Astrocyte of the cerebellum (primary cell): ENCODE data around the gene GNAQ.

Source experiments
- DNase-seq: peaks from one replicate; pipeline ENCODE4 v3.0.0-alpha.2; 2011; ENCODE audit warnings: low read depth
- H3K4me3 ChIP-seq: 2 replicates; pipeline ENCODE4 v1.5.1; 2011; ENCODE audit warnings: mild to moderate bottlenecking, low read depth, low read length, moderate library complexity
- in situ Hi-C: cut with HindIII; loops from 2 replicates; pipeline ENCODE4 v1.10.0; 2017; ENCODE audit warnings: low sequenced_read_pairs
- TF ChIP-seq, protein P1 (sequence below): IDR thresholded peaks from 2 replicates; pipeline ENCODE4 v1.5.1; 2012; ENCODE audit warnings: low read length, low read depth, moderate library complexity, mild to moderate bottlenecking; ENCODE audit errors: missing control alignments

GNAQ gene

DNA sequence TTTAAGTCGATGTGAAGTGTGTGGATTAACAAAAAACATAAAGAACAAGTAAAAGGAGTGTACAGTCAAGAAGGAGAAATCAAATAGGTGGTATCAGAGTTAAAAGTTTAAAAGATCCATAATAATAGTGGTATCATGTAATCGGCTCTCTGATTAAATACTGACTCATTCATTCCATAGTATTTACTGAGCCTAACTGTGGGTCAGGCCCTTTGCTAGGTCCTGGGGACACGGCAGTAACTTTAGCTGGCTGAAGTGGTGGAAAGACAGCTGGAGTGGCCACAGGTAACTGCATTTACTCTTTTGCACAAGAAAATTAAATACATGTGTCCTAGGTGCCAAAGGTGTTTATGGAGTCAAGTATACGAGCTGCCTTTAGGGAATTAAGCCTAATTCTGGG, 124.0 kb downstream of the GNAQ start:
- DNase-seq = no peak
- in situ Hi-C loops = loop anchor here (5.0 kb wide), 1 partner anchor 70 kb away; no protein-coding TSS in a partner anchor
- H3K4me3 ChIP-seq = no peak overlapping the region
- TF ChIP-seq, protein P1, sequence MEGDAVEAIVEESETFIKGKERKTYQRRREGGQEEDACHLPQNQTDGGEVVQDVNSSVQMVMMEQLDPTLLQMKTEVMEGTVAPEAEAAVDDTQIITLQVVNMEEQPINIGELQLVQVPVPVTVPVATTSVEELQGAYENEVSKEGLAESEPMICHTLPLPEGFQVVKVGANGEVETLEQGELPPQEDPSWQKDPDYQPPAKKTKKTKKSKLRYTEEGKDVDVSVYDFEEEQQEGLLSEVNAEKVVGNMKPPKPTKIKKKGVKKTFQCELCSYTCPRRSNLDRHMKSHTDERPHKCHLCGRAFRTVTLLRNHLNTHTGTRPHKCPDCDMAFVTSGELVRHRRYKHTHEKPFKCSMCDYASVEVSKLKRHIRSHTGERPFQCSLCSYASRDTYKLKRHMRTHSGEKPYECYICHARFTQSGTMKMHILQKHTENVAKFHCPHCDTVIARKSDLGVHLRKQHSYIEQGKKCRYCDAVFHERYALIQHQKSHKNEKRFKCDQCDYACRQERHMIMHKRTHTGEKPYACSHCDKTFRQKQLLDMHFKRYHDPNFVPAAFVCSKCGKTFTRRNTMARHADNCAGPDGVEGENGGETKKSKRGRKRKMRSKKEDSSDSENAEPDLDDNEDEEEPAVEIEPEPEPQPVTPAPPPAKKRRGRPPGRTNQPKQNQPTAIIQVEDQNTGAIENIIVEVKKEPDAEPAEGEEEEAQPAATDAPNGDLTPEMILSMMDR = no peak

GRCh38 chr9:77906991-77907390, 124.6 kb downstream of the GNAQ start:
- no peak overlapping the region for H3K4me3 ChIP-seq
- no peak for DNase-seq
- TF ChIP-seq, protein P1 = no peak
- in situ Hi-C loops = loop anchor here (5.0 kb wide), 1 partner anchor 70 kb away; no protein-coding TSS in a partner anchor

DNA sequence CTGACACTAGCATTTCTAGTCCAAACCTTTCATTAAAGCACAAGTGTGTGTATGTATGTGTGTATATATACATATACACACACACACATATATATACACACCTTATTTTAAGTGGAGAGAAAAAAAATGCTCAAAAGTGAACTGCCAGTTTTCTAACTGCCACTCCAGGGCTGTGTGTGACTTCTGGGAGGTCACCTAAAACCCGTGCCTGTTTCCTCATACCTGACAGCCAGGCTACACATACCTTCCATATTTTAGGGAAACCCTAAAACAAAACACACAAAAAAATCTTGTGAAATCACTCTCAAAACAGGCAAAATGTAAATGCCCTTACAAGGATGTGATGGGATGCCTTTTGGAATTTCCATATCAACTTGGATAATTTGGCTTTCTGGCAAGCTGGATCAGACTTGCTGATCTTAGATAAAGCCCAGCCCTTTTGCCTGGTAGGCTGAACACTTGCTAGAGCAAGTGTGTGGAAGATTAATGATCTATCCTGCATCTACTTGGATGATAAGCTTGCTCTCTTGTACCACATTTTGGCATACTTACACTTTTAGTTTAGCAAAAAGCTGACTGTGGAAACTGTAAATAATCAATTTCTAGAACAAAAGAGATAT, 127.8 kb downstream of the GNAQ start:
- TF ChIP-seq, protein P1 = no peak
- in situ Hi-C loops = no loop called here
- H3K4me3 ChIP-seq = no peak overlapping the region
- DNase-seq = no peak

- in situ Hi-C loops = no loop called here
- DNase-seq = no peak
- TF ChIP-seq, protein P1 = no peak
- H3K4me3 ChIP-seq = no peak overlapping the region
These were observed 129.8 kb downstream of the GNAQ start for GRCh38 chr9:77901771-77902170.

GRCh38 chr9:77901018-77901417, 130.6 kb downstream of the GNAQ start:
- TF ChIP-seq, protein P1 = no peak
- in situ Hi-C loops = no loop called here
- no peak overlapping the region for H3K4me3 ChIP-seq
- no peak for DNase-seq

GRCh38 chr9:77899679-77900354, 131.8 kb downstream of the GNAQ start:
- TF ChIP-seq, protein P1 = no peak
- DNase-seq = peak; percentile 60
- H3K4me3 ChIP-seq = no peak overlapping the region
- in situ Hi-C loops = no loop called here
